ENCODE measurements around the gene ABCC6. TPM values are rescaled to one million over a fixed set of nuclear protein-coding genes. Genes with fewer than 3 reads are reported as not detected.
"Not testable (repeated sequence)": the region's sequence is repeated elsewhere in the genome, so short reads cannot be mapped to it uniquely, and the experiment has no call there.

Gene ABCC6
- total RNA-seq, 3 donors from 2014 or later (not counting 1 experiment from before 2014, with no cell fraction given): 0.16 to 0.25 TPM; not detected in 1

- no peaks in the 10 kb centered on the region for H3K36me3 ChIP-seq (ENCODE audit: control insufficient read depth, insufficient read depth, low read length)
- peaks cover 7 to 9% of the 10 kb centered on the region in 2 donors for H3K9me3 Mint-ChIP-seq
- H3K36me3 Mint-ChIP-seq: no peaks in the 10 kb centered on the region
- no peaks in the 10 kb centered on the region for H3K27me3 ChIP-seq (ENCODE audit: control insufficient read depth, insufficient read depth, low read length)
- peaks cover 12% of the 10 kb centered on the region for H3K9me3 ChIP-seq (ENCODE audit: control insufficient read depth, insufficient read depth, low read length)
- no peak overlapping the region for H3K27ac Mint-ChIP-seq
- no peaks in the 10 kb centered on the region for H3K4me1 Mint-ChIP-seq
- WGBS (ENCODE audit: insufficient coverage): 90% methylated on average over 1 of the region's 1 CpG
- peaks cover 0 to 6% of the 10 kb centered on the region in 2 donors for H3K27me3 Mint-ChIP-seq (ENCODE audit: low read depth in 2 of 2)
- DNase-seq (no peak), ATAC-seq (no peak)
- no peak for TF ChIP-seq CTCF (IDR thresholded peaks at IDR 0.05)
- H3K4me3 ChIP-seq (ENCODE audit: low read length): no peak overlapping the region
- no peaks in the 10 kb centered on the region for H3K4me1 ChIP-seq (ENCODE audit: control insufficient read depth, insufficient read depth, low read length)
- no peak overlapping the region for H3K4me3 Mint-ChIP-seq
- no peak overlapping the region for H3K27ac ChIP-seq (ENCODE audit: low read length)
- intact Hi-C loops (cut with micrococcal nuclease): no loop called here
Measured at GRCh38 chr16:16157166-16157565, 66.1 kb downstream of the ABCC6 start.

- Mint-ChIP-seq H3K4me3 (no peak overlapping the region), H3K36me3 (no peaks in the 10 kb centered on the region), H3K4me1 (no peaks in the 10 kb centered on the region), H3K27ac (no peak overlapping the region), H3K9me3 (peaks cover 7 to 9% of the 10 kb centered on the region in 2 donors), H3K27me3 (ENCODE audit: low read depth in 2 of 2) (peaks cover 0 to 6% of the 10 kb centered on the region in 2 donors)
- no peak for ATAC-seq
- no peak for DNase-seq
- 85% methylated on average over 3 of the region's 3 CpGs for WGBS (ENCODE audit: insufficient coverage)
- Histone ChIP-seq H3K27me3 (ENCODE audit: control insufficient read depth, insufficient read depth, low read length) (no peaks in the 10 kb centered on the region), H3K27ac (ENCODE audit: low read length) (no peak overlapping the region), H3K36me3 (ENCODE audit: control insufficient read depth, insufficient read depth, low read length) (no peaks in the 10 kb centered on the region), H3K4me1 (ENCODE audit: control insufficient read depth, insufficient read depth, low read length) (no peaks in the 10 kb centered on the region), H3K9me3 (ENCODE audit: control insufficient read depth, insufficient read depth, low read length) (peaks cover 12% of the 10 kb centered on the region), H3K4me3 (ENCODE audit: low read length) (no peak overlapping the region)
- intact Hi-C loops (cut with micrococcal nuclease): no loop called here
- TF ChIP-seq CTCF (IDR thresholded peaks at IDR 0.05): no peak
Measured at GRCh38 chr16:16155234-16155633, 68.1 kb downstream of the ABCC6 start.

GRCh38 chr16:16154281-16154951 lies 68.9 kb downstream of the ABCC6 start:
- Histone ChIP-seq H3K4me1 (ENCODE audit: control insufficient read depth, insufficient read depth, low read length) (no peaks in the 10 kb centered on the region), H3K4me3 (ENCODE audit: low read length) (no peak overlapping the region), H3K36me3 (ENCODE audit: control insufficient read depth, insufficient read depth, low read length) (no peaks in the 10 kb centered on the region), H3K9me3 (ENCODE audit: control insufficient read depth, insufficient read depth, low read length) (peaks cover 5% of the 10 kb centered on the region), H3K27ac (ENCODE audit: low read length) (no peak overlapping the region), H3K27me3 (ENCODE audit: control insufficient read depth, insufficient read depth, low read length) (no peaks in the 10 kb centered on the region)
- no peak for ATAC-seq
- no peak overlapping the region for H3K4me3 Mint-ChIP-seq
- peaks cover 0 to 6% of the 10 kb centered on the region in 2 donors for H3K27me3 Mint-ChIP-seq (ENCODE audit: low read depth in 2 of 2)
- WGBS (ENCODE audit: insufficient coverage): 86% methylated on average over 17 of the region's 18 CpGs
- H3K27ac Mint-ChIP-seq: no peak overlapping the region
- H3K9me3 Mint-ChIP-seq: peaks cover 7% of the 10 kb centered on the region in 2 donors
- TF ChIP-seq CTCF (IDR thresholded peaks at IDR 0.05): no peak
- intact Hi-C loops (cut with micrococcal nuclease): no loop called here
- no peaks in the 10 kb centered on the region for H3K4me1 Mint-ChIP-seq
- no peak for DNase-seq
- H3K36me3 Mint-ChIP-seq: no peaks in the 10 kb centered on the region

GRCh38 chr16:16153000-16153399 lies 70.3 kb downstream of the ABCC6 start:
- H3K4me1 Mint-ChIP-seq; H3K27me3 Mint-ChIP-seq (ENCODE audit: low read depth in 2 of 2); H3K9me3 ChIP-seq (ENCODE audit: control insufficient read depth, insufficient read depth, low read length); H3K36me3 ChIP-seq (ENCODE audit: control insufficient read depth, insufficient read depth, low read length); H3K27me3 ChIP-seq (ENCODE audit: control insufficient read depth, insufficient read depth, low read length); H3K27ac ChIP-seq (ENCODE audit: low read length); intact Hi-C loops (cut with micrococcal nuclease); H3K27ac Mint-ChIP-seq; DNase-seq; H3K36me3 Mint-ChIP-seq; H3K4me1 ChIP-seq (ENCODE audit: control insufficient read depth, insufficient read depth, low read length); H3K4me3 ChIP-seq (ENCODE audit: low read length); H3K9me3 Mint-ChIP-seq; ATAC-seq; H3K4me3 Mint-ChIP-seq: not testable (repeated sequence)
- WGBS (ENCODE audit: insufficient coverage): 94% methylated on average over 12 of the region's 12 CpGs

All from natural killer cell (primary cell).